Endodermal cell (in vitro differentiated cells): ENCODE measurements around the gene SFMBT2. TPM values are rescaled to one million over a fixed set of nuclear protein-coding genes. Genes with fewer than 3 reads are reported as not detected.

Experiments
- DNase-seq: peaks from one replicate; pipeline ENCODE4 v3.0.0-alpha.2; 2017
- H3K27ac ChIP-seq: 2 replicates; pipeline ENCODE4 v1.5.1; 2013; ENCODE audit warnings: mild to moderate bottlenecking, low read depth, low read length, moderate library complexity
- H3K27me3 ChIP-seq: 2 replicates; pipeline ENCODE4 v1.6.1; 2013; ENCODE audit warnings: mild to moderate bottlenecking, low read length, moderate library complexity; ENCODE audit not compliant: insufficient read depth, control insufficient read depth, poor library complexity, severe bottlenecking
- H3K36me3 ChIP-seq: 2 replicates; pipeline ENCODE4 v1.7.0; 2013; ENCODE audit warnings: mild to moderate bottlenecking, low read length, moderate library complexity; ENCODE audit not compliant: control insufficient read depth, insufficient read depth
- H3K4me1 ChIP-seq: one replicate; pipeline ENCODE4 v1.7.0; 2013; ENCODE audit warnings: low read length; ENCODE audit not compliant: control insufficient read depth, insufficient read depth
- H3K4me3 ChIP-seq: 2 replicates; pipeline ENCODE4 v1.5.1; 2013; ENCODE audit warnings: mild to moderate bottlenecking, low read length, moderate library complexity
- H3K9ac ChIP-seq: 2 replicates; pipeline ENCODE4 v1.6.1; 2013; ENCODE audit warnings: mild to moderate bottlenecking, low read length, moderate library complexity; ENCODE audit not compliant: poor library complexity, severe bottlenecking; ENCODE audit errors: extremely low read depth
- H3K9me3 ChIP-seq: 2 replicates; pipeline ENCODE4 v1.6.1; 2013; ENCODE audit warnings: mild to moderate bottlenecking, low read length, moderate library complexity; ENCODE audit not compliant: control insufficient read depth
- H3K27ac Mint-ChIP-seq: 2 replicates; pipeline ENCODE4 v1.8.0; 2020; ENCODE audit warnings: mixed read lengths
- H3K27me3 Mint-ChIP-seq: 2 replicates; pipeline ENCODE4 v1.8.0; 2021; ENCODE audit warnings: mild to moderate bottlenecking, mixed read lengths; ENCODE audit not compliant: insufficient read depth
- H3K36me3 Mint-ChIP-seq: 2 replicates; pipeline ENCODE4 v1.8.0; 2020; ENCODE audit warnings: low read depth, mixed read lengths
- H3K4me1 Mint-ChIP-seq: 2 replicates; pipeline ENCODE4 v1.8.0; 2020; ENCODE audit warnings: mixed read lengths
- H3K4me3 Mint-ChIP-seq: 2 replicates; pipeline ENCODE4 v1.8.0; 2020; ENCODE audit warnings: mild to moderate bottlenecking, moderate library complexity, mixed read lengths
- H3K9me3 Mint-ChIP-seq: 2 replicates; pipeline ENCODE4 v1.8.0; 2020; ENCODE audit warnings: mild to moderate bottlenecking, mixed read lengths
- WGBS, 2 experiments: methylation state at CpG; one replicate each; pipeline versions ENCODE4 v1.1.5 to v1.1.7; 2013; ENCODE audit warnings: missing lambda C conversion rate in 2 of 2, mixed read lengths in 1 of 2; ENCODE audit not compliant: insufficient coverage in 1 of 2, insufficient read length in 1 of 2; 5-methylcytosine and 5-hydroxymethylcytosine counted together
- total RNA-seq, 2 donors: library from RNA; stranded (reverse); fragmentation: NEBNext Ultra II Directional in 1 of 2; extraction: Animal tissue kit (Norgen Biotek cat#: 25700) in 1 of 2; gene quantifications; 2 replicates in 1 of 2; 3 replicates in 1 of 2; pipeline ENCODE4 v1.2.1, GENCODE V29; 2021
- TF ChIP-seq, protein P1 (sequence below): fragments of 200-600 bp; sonication (generic); conservative IDR thresholded peaks from 2 replicates; pipeline ENCODE4 v1.5.0; 2021; ENCODE audit warnings: antibody characterized with exemption, mild to moderate bottlenecking

The SFMBT2 gene
- total RNA-seq, 2 donors from 2014 or later: 3.9 to 5.3 TPM

DNA sequence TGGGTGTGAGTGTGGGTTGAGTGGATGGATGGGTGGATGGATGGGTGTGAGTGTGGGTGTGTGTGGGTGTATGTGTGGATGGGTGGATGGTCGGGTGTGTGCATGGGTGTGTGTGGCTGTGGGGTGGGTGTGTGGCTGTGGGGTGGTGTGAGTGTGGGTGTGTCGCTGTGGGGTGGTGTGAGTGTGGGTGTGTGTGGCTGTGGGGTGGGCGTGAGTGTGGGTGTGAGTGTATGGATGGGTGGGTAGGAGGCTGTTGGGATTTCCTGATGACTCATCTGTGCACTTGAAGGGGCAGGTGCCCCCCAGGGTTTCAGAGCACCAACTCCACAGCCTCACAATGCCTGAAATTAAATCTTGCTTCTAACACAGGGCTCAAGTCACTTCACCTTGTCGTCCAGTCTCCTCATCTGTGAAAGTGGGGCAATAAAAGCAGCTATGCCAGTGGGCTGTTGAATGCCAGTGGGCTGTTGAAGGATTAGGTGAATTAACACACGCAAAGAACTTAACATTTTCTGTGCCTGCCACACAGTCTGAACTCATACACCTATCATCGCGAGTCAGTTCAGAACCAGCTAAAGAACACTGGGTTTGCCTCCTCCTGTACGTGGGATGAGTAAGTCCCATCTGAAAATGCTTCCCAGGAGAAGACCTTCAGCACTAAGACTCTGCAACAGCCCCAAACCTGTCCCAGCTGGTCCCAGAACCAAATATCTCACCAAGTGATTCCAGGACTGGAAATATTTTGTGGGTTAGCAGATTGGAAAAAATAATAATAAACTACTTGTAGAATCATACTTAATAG is 32.0 kb downstream of the SFMBT2 start:
- peaks cover 6% of the 10 kb centered on the region for H3K9me3 Mint-ChIP-seq
- TF ChIP-seq, protein P1, sequence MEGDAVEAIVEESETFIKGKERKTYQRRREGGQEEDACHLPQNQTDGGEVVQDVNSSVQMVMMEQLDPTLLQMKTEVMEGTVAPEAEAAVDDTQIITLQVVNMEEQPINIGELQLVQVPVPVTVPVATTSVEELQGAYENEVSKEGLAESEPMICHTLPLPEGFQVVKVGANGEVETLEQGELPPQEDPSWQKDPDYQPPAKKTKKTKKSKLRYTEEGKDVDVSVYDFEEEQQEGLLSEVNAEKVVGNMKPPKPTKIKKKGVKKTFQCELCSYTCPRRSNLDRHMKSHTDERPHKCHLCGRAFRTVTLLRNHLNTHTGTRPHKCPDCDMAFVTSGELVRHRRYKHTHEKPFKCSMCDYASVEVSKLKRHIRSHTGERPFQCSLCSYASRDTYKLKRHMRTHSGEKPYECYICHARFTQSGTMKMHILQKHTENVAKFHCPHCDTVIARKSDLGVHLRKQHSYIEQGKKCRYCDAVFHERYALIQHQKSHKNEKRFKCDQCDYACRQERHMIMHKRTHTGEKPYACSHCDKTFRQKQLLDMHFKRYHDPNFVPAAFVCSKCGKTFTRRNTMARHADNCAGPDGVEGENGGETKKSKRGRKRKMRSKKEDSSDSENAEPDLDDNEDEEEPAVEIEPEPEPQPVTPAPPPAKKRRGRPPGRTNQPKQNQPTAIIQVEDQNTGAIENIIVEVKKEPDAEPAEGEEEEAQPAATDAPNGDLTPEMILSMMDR: no peak

DNA sequence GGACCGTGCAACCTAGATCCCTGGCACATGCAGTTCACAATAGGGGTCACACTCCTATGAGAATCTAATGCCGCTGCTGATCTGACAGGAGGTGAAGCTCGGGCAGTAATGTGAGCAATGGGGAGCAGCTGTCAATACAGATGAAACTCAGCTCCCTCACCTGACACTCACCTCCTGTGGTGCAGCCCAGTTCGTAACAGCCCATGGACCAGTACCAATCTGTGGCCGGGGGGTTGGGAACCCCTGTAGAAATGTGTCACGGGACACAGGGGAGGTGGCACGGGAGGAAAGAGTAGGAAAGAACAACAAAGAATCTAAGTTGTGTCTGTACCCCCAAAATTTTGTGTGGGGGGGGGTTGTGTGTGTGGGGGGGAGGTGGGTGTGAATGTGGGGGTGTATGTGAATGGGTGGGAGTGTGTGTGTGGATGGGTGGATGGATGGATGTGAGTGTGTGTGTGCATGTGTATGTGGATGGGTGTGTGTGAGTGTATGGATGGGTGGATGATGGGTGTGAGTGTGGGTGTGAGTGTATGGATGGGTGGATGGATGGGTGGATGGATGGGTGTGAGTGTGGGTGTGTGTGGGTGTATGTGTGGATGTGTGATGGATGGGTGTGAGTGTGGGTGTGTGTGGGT is 33.1 kb downstream of the SFMBT2 start:
- Histone ChIP-seq H3K9me3 (peaks cover 8% of the 10 kb centered on the region), H3K4me1 (no peaks in the 10 kb centered on the region), H3K27me3 (no peaks in the 10 kb centered on the region), H3K36me3 (peaks cover 12% of the 10 kb centered on the region), H3K27ac (no peak overlapping the region), H3K9ac (no peak overlapping the region), H3K4me3 (no peak overlapping the region)
- Mint-ChIP-seq H3K9me3 (peaks cover 6% of the 10 kb centered on the region), H3K36me3 (peaks cover 33% of the 10 kb centered on the region), H3K4me1 (no peaks in the 10 kb centered on the region), H3K27me3 (no peaks in the 10 kb centered on the region), H3K4me3 (no peak overlapping the region), H3K27ac (no peak overlapping the region)
- 81 to 88% methylated on average over 3 to 7 of the region's 7 CpGs for WGBS, 2 experiments
- no peak for DNase-seq
- TF ChIP-seq, protein P1: no peak

More for the DNA sequence above, 32.0 kb downstream of the SFMBT2 start:
- no peak overlapping the region for H3K27ac Mint-ChIP-seq
- Histone ChIP-seq H3K36me3 (peaks cover 7% of the 10 kb centered on the region), H3K27me3 (no peaks in the 10 kb centered on the region), H3K9me3 (no peaks in the 10 kb centered on the region), H3K4me1 (no peaks in the 10 kb centered on the region), H3K27ac (no peak overlapping the region), H3K4me3 (no peak overlapping the region), H3K9ac (no peak overlapping the region)
- 87 to 100% methylated on average over 4 to 8 of the region's 8 CpGs for WGBS, 2 experiments
- no peaks in the 10 kb centered on the region for H3K4me1 Mint-ChIP-seq
- no peaks in the 10 kb centered on the region for H3K27me3 Mint-ChIP-seq
- H3K36me3 Mint-ChIP-seq: peaks cover 22% of the 10 kb centered on the region
- H3K4me3 Mint-ChIP-seq: no peak overlapping the region
- no peak for DNase-seq

DNA sequence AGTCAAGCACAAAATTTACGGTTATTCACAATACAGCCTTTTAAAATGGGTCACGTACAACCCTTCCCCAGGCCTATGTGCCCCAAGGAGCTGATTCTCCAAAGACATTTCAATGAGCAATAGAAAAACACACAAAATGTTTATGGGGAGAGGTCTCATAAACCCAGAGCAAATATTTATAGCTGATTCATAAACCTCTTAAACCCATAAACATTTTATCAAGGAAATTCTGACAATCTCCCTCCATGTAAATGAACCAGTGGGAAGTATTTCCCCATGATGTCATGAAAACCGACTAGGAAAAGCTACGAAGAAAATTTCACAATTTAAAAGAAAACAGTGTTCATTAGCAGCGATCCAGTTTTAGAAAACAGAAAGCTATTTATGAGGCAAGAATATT is 36.0 kb downstream of the SFMBT2 start:
- peaks cover 6% of the 10 kb centered on the region for H3K9me3 Mint-ChIP-seq
- no peak overlapping the region for H3K27ac Mint-ChIP-seq
- H3K4me3 ChIP-seq: no peak overlapping the region
- H3K36me3 Mint-ChIP-seq: peaks cover 37% of the 10 kb centered on the region
- H3K4me3 Mint-ChIP-seq: no peak overlapping the region
- H3K4me1 Mint-ChIP-seq: no peaks in the 10 kb centered on the region
- H3K27me3 Mint-ChIP-seq: no peaks in the 10 kb centered on the region
- no peak overlapping the region for H3K27ac ChIP-seq
- 98 to 100% methylated on average over 2 to 5 of the region's 5 CpGs for WGBS, 2 experiments
- TF ChIP-seq, protein P1: no peak
- H3K27me3 ChIP-seq: no peaks in the 10 kb centered on the region
- no peak overlapping the region for H3K9ac ChIP-seq
- no peak for DNase-seq
- H3K9me3 ChIP-seq: peaks cover 8% of the 10 kb centered on the region
- H3K36me3 ChIP-seq: peaks cover 12% of the 10 kb centered on the region
- H3K4me1 ChIP-seq: no peaks in the 10 kb centered on the region
